Pulmonary artery endothelial cell (primary cell): ENCODE measurements around the gene TRIO. TPM values are rescaled to one million over a fixed set of nuclear protein-coding genes. Genes with fewer than 3 reads are reported as not detected.

ENCODE experiments used
- DNase-seq: peaks from one replicate; pipeline ENCODE4 v3.0.0-alpha.2; 2011; ENCODE audit warnings: low read depth, low spot score
- total RNA-seq: library from RNA; depleted of rRNA; stranded (reverse); fragments of >200 nt; gene quantifications from 2 replicates; pipeline ENCODE4 v1.2.3, GENCODE V29; 2014

Gene TRIO
- total RNA-seq, 1 donor from 2014 or later, result 144 TPM

DNA sequence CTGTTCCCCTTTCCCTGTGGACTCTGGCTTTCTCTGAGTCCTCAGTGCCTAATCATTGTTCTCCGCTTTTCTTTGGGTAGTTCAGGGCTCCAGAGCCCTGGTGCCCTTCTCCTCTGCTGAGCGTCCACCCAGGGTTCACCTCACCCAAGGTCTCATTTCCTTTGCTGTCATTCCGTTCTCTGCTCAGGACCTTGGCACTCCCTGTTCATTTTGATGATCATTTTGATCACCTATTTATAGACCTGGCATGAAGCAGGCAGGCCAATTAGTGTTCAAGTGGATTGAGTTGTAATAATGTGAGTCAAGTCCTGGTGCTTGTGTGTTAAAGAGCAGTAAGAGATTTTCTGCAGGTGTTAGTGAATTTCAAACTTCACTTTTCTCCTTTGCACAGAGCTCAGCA is 3.6 kb downstream of the TRIO start:
- no peak for DNase-seq

DNA sequence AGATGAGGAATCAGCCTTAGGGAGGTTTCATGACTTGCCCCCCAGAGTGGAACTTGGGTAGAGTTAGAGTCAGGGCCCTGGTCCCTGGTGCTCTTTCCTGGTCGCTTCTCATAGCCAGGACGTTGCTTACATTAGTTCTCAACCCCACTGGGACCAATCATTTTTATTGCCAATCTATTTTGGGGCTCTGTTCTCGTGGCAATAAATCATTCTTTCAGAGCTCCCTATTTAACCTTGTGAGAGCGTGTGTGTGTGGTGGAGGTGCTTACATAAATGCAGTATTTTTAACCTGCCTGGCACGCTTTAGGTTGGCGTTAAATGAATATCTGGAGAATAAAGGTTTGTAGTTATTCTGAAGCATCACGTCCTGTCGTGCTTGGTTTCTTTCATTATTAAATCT is 4.1 kb downstream of the TRIO start:
- no peak for DNase-seq

DNA sequence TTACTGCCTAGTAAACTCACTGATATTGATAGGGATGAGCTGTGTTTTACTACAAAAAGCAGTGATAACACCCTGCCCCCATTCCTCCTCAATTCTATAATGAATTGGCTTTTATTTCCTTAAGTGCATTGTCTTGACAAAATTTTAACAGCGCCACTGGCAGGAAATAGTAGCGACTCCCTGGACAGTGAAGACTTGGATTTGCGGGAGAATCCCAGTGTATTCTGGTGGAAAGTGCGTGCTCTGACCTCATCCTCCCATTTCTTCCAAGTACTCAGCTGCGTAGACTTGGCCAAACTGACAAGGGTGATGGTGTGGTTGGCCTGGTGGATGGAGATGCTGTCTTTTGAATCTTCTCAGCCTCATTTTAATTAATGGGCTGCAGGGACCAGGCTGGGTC is 5.3 kb downstream of the TRIO start:
- DNase-seq, result no peak

GRCh38 chr5:14148890-14149671 is 5.9 kb downstream of the TRIO start:
- DNase-seq, result no peak

GRCh38 chr5:14149672-14150274 is 6.6 kb downstream of the TRIO start:
- DNase-seq, result no peak

DNA sequence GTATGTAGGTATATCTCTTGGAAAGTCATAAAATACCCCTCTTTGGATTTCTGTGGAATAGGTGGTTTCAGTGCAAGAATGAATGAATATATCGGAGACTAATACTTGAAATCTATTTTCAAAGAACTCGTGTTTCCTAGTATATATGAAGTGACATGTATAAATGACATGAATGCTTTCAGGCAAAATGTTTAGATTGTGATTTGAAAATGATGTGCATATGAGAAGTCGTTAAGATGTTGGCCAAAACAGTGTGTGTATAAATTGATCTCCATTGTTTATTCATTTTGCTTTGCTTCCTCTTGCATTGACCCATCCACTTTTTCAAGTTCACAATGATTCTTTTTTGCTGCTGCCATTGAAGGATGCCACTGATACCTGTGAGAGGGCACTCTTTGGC is 8.3 kb downstream of the TRIO start:
- DNase-seq, result no peak

DNA sequence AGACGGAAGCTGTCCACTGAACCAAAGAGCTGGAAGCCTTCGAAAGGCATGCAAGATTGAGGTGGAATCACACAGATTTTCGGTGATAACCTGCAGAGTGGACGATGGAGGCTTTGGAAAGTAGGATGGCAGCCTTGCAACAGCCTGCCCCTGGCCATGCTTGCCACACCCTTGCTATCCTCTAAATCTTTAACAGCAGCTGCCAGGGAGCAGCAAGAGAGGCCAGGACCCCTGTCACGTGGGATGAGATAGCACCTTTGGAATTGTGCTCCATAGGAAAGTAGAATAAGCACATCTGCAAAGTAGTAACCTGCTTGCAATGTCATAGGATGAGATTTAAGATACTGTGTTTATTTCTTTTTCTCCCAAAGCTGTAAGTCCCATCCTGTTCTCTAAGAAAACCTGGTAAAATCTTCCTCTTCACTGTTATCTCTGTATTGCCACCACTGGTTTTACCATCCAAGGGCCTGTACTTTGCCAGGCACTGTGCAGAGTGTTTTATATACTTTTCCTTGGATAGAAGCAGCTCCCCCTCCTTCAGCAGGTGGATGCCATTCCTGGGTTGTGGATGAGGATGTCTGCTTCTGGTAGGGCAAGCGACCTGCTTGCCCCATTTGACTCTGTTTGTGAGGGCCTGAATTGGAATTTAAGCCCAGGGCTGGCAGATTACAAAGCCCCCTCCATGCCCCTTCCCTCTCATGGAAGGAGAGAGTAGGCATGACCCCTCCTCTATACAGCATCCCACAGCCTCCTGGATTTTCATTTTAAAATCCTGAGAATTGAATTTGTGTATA is 10.1 kb downstream of the TRIO start:
- no peak for DNase-seq

DNA sequence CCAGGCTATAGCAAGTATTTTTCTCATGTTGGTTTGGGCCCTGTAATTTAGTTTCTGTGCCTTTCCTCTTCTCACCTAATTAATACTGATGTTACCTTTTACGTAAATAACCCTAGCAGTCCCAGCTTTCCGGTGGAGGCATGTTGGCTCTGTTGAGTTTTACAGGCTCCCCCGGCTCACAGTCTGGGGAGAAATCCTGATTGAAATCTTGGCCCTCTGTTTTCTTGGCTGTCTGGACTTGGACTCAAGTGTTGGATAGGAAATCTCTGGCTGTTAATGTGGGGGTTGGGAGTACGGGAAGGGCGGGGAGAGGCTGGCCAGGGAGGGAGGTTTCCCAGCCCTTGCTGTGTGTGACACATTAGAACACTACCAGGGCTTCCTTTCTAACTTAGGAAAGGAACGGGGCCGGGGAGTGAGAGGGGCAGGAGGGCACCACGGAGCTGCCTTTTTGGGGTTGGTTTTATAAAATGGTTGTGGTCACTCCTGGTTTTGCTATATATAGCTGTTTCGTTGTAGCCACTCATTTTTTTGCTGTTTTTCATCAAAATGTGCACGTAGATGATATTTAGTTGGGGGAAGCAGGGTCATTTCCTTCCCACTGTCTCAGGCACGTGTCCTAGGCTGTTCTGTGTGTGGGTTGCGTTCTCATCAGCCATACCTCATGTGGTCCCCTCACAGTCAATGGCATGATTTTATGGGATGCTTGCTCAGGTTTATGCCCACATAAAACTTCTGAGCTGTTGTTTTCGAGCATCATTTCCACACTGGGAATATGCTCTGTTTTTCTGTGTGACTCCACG is 11.0 kb downstream of the TRIO start:
- peak; percentile 68 for DNase-seq

GRCh38 chr5:14155075-14155474 is 11.9 kb downstream of the TRIO start:
- DNase-seq, result no peak

GRCh38 chr5:14155739-14156138 is 12.6 kb downstream of the TRIO start:
- no peak for DNase-seq

DNA sequence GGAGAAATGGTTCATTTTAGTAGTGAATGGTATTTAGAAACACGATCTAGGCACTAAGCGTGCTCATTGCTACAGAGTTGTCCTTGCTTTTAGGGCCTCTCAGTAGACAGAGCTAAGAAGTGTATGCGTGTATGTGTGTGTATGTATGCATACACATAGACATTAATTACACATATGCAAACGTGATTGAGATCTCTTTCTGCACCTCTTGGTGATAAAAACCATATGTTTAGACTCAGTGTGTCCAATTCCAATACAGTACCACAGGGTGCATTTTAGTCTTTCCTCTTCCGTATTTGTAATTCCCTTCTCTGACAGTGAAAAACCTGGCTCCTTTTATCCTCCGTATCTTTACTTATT is 13.1 kb downstream of the TRIO start:
- no peak for DNase-seq

- DNase-seq, result peak; percentile 68
Measured at GRCh38 chr5:14156650-14157492, 13.7 kb downstream of the TRIO start.

- no peak for DNase-seq
Measured at GRCh38 chr5:14157493-14157782, 14.3 kb downstream of the TRIO start.

DNA sequence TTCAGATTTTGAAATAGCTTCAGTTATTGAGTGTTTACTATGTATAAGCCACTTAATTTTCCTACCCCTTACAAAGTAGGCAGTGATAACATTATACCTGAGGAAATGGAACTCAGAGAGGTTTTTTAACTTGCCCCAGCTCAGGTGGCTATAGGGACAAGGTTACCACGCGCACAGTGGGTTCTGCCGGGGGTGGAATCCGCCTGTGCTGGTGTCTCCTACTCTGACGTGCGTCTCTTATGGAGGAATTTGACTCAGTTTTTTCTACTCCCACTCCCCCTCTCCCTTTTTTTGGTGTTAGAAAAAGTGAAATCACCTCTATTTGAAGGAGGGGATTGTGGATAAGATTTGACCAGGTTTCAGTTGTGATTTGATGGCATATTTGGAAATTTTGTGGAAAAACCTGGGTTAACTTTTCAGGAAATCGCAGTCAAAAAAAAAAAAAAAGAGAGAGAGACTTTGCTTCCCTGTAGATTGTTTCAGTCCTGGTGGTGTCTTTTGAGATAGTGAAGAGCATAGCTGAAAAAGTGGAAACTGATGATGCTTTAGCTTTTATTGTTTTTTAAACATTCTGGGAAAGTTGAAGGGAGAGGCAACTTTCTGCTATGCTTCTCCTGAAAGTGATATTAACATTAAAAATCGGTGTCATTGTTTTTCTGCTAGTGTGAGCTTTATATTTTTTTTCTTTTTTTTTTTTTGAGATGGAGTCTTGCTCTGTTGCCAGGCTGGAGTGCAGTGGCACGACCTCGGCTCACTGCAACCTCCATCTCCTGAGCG is 15.9 kb downstream of the TRIO start:
- no peak for DNase-seq

- DNase-seq, result no peak
Measured at GRCh38 chr5:14161825-14162556, 18.8 kb downstream of the TRIO start.

GRCh38 chr5:14164164-14165163 is 21.3 kb downstream of the TRIO start:
- DNase-seq, result no peak

GRCh38 chr5:14165375-14166106 is 22.4 kb downstream of the TRIO start:
- peak; percentile 88 for DNase-seq

DNA sequence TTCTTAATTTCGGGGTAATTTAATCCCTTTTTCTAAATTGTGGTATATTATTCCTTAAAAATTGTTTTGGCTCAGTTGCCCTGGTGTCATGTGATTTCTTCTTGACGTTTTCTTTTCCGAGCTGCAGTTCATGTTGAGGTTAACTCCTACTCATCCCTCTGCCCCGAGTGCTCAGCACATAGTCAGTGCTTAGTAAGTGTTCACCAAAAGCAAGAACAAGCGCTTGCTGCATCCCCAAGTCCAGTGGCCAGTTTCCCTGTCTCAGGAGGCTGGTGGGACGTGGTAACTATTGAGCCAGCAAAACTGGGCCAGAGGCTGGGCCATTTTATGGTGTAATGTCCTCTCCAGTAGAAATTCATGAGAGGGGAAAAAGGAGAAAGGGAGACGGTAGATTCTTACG is 23.3 kb downstream of the TRIO start:
- DNase-seq, result no peak
